Stimulated activated CD4-positive, alpha-beta T cell treated with anti-CD3 and anti-CD28 coated beads, Interleukin-4, amount 100 ng/mL, for 24 hours (primary cell): ENCODE data around the gene EFNA5.
"Not testable (repeated sequence)": the region's sequence is repeated elsewhere in the genome, so short reads cannot be mapped to it uniquely, and the experiment has no call there.

Experiments used
- DNase-seq: peaks from one replicate; pipeline ENCODE4 v3.0.0-alpha.2; 2020

EFNA5 gene

GRCh38 chr5:107359033-107359915 is 311.5 kb downstream of the EFNA5 start:
- DNase-seq = no peak

GRCh38 chr5:107356891-107357290 is 313.8 kb downstream of the EFNA5 start:
- no peak for DNase-seq

- no peak for DNase-seq
Observed at GRCh38 chr5:107352576-107352975, 318.2 kb downstream of the EFNA5 start.

GRCh38 chr5:107346580-107346979 is 324.2 kb downstream of the EFNA5 start:
- DNase-seq = not testable (repeated sequence)

- no peak for DNase-seq
Observed at GRCh38 chr5:107342371-107342770, 328.4 kb downstream of the EFNA5 start.

- no peak for DNase-seq
Observed at GRCh38 chr5:107341376-107342084, 329.2 kb downstream of the EFNA5 start.

- DNase-seq = no peak
Observed at GRCh38 chr5:107340631-107341030, 330.1 kb downstream of the EFNA5 start.

- no peak for DNase-seq
Observed at GRCh38 chr5:107338335-107338734, 332.4 kb downstream of the EFNA5 start.

GRCh38 chr5:107337281-107337680 is 333.5 kb downstream of the EFNA5 start:
- DNase-seq = no peak

- no peak for DNase-seq
Observed at GRCh38 chr5:107331882-107332281, 338.9 kb downstream of the EFNA5 start.

GRCh38 chr5:107331312-107331711 is 339.4 kb downstream of the EFNA5 start:
- no peak for DNase-seq

GRCh38 chr5:107330903-107331302 is 339.8 kb downstream of the EFNA5 start:
- DNase-seq = no peak

GRCh38 chr5:107329850-107330249 is 340.9 kb downstream of the EFNA5 start:
- DNase-seq = no peak
